Measurements from ENCODE around the gene MS4A13. TPM values are rescaled to one million over a fixed set of nuclear protein-coding genes. Genes with fewer than 3 reads are reported as not detected.

MS4A13 gene
- total RNA-seq (2021; fragmentation: NEBNext Ultra II Directional; extraction: Animal tissue kit (Norgen Biotek cat#: 25700)): not detected in 2 replicates
- polyA plus RNA-seq (2011; rRNA removed): not detected in 2 replicates
- polyA plus RNA-seq (2011; cell fraction: cytosol; rRNA removed): not detected
- polyA plus RNA-seq (2011; cell fraction: nucleus; rRNA removed): not detected
- polyA plus RNA-seq (2012, experiment 1 of 2): not detected in 4 replicates
- not detected for polyA plus RNA-seq (2012, experiment 2 of 2)
- polyA plus RNA-seq (2013, experiment 1 of 2): not detected
- not detected for polyA plus RNA-seq (2013, experiment 2 of 2)
- polyA minus RNA-seq (2011; rRNA and poly(A)+ RNA removed): not detected in 2 replicates
- polyA minus RNA-seq (2011; cell fraction: cytosol; rRNA and poly(A)+ RNA removed): not detected
- not detected for polyA minus RNA-seq (2011; cell fraction: nucleus; rRNA and poly(A)+ RNA removed)
- long read RNA-seq, experiment 1: 0 reads
- long read RNA-seq, experiment 2: 0 reads

- H2BK12ac ChIP-seq (ENCODE audit: low read depth, low read length): no peak within 1 kb of the TSS
- H3K23ac ChIP-seq (ENCODE audit: insufficient read length): no peak within 1 kb of the TSS
- H3K79me1 ChIP-seq (ENCODE audit: low read depth, low read length): no peaks in the 10 kb centered on the region
- H3K27me3 ChIP-seq (replicated peaks in 1 of 4; ENCODE audit: control insufficient read depth in 3 of 4, extremely low read depth in 1 of 4, insufficient read depth in 3 of 4, low read length in 3 of 4): no peaks in the 10 kb centered on the region
- no peak within 1 kb of the TSS for H2BK120ac ChIP-seq (replicated peaks; ENCODE audit: low read depth, low read length)
- no peak within 1 kb of the TSS for H3K27ac ChIP-seq (ENCODE audit: low read depth, low read length)
- no peak within 1 kb of the TSS for H4K8ac ChIP-seq (ENCODE audit: extremely low read depth, insufficient read depth, low read length)
- no peaks in the 10 kb centered on the region for H3K4me1 ChIP-seq (replicated peaks in 1 of 4; ENCODE audit: control insufficient read depth in 3 of 4, insufficient read depth in 4 of 4, low read length in 3 of 4)
- no peak within 1 kb of the TSS for H4K91ac ChIP-seq (replicated peaks; ENCODE audit: insufficient read length, low read length)
- H2AFZ ChIP-seq (ENCODE audit: low read length): no peak within 1 kb of the TSS
- FAIRE-seq (no peak), DNase-seq (ENCODE audit: low read depth in 1 of 2, low spot score in 2 of 2) (no peak)
- no peaks in the 10 kb centered on the region for H3K79me2 ChIP-seq (ENCODE audit: control insufficient read depth in 1 of 2, insufficient read depth in 2 of 2, low read length in 2 of 2)
- POLR2A ChIA-PET (ENCODE audit: partially characterized antibody): no interaction called here
- H3K23me2 ChIP-seq (ENCODE audit: low read depth, low read length): no peaks in the 10 kb centered on the region
- H3K9ac ChIP-seq (replicated peaks in 1 of 4; ENCODE audit: extremely low read depth in 1 of 4, low read depth in 3 of 4, low read length in 3 of 4): no peak within 1 kb of the TSS
- CTCF ChIA-PET (ENCODE audit: partially characterized antibody): no interaction called here
- H4K5ac ChIP-seq (ENCODE audit: insufficient read length, low read depth, low read length): no peak within 1 kb of the TSS
- no peak within 1 kb of the TSS for H3K18ac ChIP-seq (ENCODE audit: extremely low read depth, low read length)
- H3K36me3 ChIP-seq (ENCODE audit: control insufficient read depth in 2 of 4, insufficient read depth in 4 of 4, low read length in 3 of 4): no peaks in the 10 kb centered on the region
- H3K4ac ChIP-seq (replicated peaks; ENCODE audit: insufficient read length, low read depth, low read length): no peak within 1 kb of the TSS
- H2BK20ac ChIP-seq (ENCODE audit: low read length): no peak within 1 kb of the TSS
- H2BK5ac ChIP-seq (ENCODE audit: low read depth, low read length): no peak within 1 kb of the TSS
- H3K14ac ChIP-seq (ENCODE audit: insufficient read length): no peak within 1 kb of the TSS
- H3K9me3 ChIP-seq (ENCODE audit: insufficient read depth in 2 of 2, low read depth in 1 of 2, low read length in 1 of 2): peaks cover 0 to under 1% of the 10 kb centered on the region in 2 experiments; a peak in 1 of 4 replicates
- H2AK5ac ChIP-seq (ENCODE audit: low read depth, low read length): no peak within 1 kb of the TSS
- WGBS, 2 experiments (ENCODE audit: extremely low coverage in 1 of 2, insufficient coverage in 1 of 2, insufficient read length in 1 of 2, insufficient replicate concordance in 2 of 2, low coverage in 1 of 2, low lambda C conversion rate in 2 of 2, missing lambda C conversion rate in 1 of 2): 98% methylated on average over 29 of the region's 29 CpGs; no CpG with 5 or more reads in 1 of the 2 experiments
- no peaks in the 10 kb centered on the region for H4K20me1 ChIP-seq (replicated peaks in 1 of 2; ENCODE audit: control insufficient read depth in 1 of 2, insufficient read depth in 2 of 2, low read length in 2 of 2)
- H3K4me3 ChIP-seq (ENCODE audit: extremely low read depth in 1 of 4, insufficient read depth in 2 of 4, low read depth in 3 of 4, low read length in 4 of 4): no peak within 1 kb of the TSS
- H3K4me2 ChIP-seq (ENCODE audit: insufficient read depth in 1 of 2, low read depth in 2 of 2, low read length in 2 of 2): no peak within 1 kb of the TSS
- H3K56ac ChIP-seq (replicated peaks; ENCODE audit: insufficient read length, low read depth, low read length): no peak within 1 kb of the TSS
- H2BK15ac ChIP-seq (ENCODE audit: low read length): no peak within 1 kb of the TSS
Observed at GRCh38 chr11:60515144-60515855, at the start of gene MS4A13. Gene MS4A13, plus strand, starts transcription at chr11:60515392. Its CDS starts 2,692 bp downstream, at chr11:60518084.

Data from H1 (cell line).